ENCODE measurements around the gene GPC5. TPM values are rescaled to one million over a fixed set of nuclear protein-coding genes. Genes with fewer than 3 reads are reported as not detected.
"Not testable (repeated sequence)": the region's sequence is repeated elsewhere in the genome, so short reads cannot be mapped to it uniquely, and the experiment has no call there.

The GPC5 gene
- total RNA-seq, 1 experiment from 2014 or later, result 0.26 TPM

DNA sequence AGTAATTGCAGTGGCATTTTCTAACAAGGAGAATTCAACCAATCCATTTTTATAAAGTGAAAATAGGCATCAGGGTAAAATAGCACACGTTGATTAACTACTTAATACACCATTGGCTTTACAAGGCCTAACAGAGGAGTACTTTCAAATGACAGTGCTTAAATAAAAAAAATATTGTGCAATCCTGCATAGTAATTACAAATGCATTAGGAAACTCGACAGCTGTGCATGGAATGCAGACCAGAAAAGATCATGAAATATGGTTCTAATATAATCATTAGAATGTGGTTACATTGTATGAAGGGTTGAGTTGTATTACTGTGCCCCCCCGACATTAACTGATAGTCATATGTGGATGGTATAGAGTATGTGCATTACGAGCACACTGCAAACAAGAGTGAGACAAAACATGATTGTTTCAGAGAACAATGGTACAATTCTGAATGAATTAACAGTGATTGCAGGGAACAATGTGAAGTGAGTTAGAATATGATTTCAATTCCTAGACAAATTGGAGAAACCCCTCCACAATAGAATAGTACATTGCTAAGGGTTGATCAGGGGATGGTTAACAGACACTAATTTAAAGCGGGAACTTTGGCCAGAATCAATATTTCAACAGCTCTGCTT lies 270.6 kb downstream of the GPC5 start:
- POLR2A ChIA-PET, result no interaction called here
- ATAC-seq (no peak), DNase-seq (ENCODE audit: low read depth, low spot score) (no peak)
- CTCF ChIA-PET, result no interaction called here
- Histone ChIP-seq H3K4me1 (ENCODE audit: control insufficient read depth, insufficient read depth, low read length) (no peaks in the 10 kb centered on the region), H3K27me3 (ENCODE audit: control insufficient read depth, insufficient read depth, low read length) (no peaks in the 10 kb centered on the region), H3K9me3 (ENCODE audit: control insufficient read depth, insufficient read depth, low read depth, low read length) (no peaks in the 10 kb centered on the region), H3K4me3 (ENCODE audit: low read depth in 2 of 2, low read length in 2 of 2) (no peak overlapping the region), H3K36me3 (ENCODE audit: control insufficient read depth, insufficient read depth, low read length) (no peaks in the 10 kb centered on the region), H3K27ac (ENCODE audit: low read length) (no peak overlapping the region)
- TF ChIP-seq, protein P1, sequence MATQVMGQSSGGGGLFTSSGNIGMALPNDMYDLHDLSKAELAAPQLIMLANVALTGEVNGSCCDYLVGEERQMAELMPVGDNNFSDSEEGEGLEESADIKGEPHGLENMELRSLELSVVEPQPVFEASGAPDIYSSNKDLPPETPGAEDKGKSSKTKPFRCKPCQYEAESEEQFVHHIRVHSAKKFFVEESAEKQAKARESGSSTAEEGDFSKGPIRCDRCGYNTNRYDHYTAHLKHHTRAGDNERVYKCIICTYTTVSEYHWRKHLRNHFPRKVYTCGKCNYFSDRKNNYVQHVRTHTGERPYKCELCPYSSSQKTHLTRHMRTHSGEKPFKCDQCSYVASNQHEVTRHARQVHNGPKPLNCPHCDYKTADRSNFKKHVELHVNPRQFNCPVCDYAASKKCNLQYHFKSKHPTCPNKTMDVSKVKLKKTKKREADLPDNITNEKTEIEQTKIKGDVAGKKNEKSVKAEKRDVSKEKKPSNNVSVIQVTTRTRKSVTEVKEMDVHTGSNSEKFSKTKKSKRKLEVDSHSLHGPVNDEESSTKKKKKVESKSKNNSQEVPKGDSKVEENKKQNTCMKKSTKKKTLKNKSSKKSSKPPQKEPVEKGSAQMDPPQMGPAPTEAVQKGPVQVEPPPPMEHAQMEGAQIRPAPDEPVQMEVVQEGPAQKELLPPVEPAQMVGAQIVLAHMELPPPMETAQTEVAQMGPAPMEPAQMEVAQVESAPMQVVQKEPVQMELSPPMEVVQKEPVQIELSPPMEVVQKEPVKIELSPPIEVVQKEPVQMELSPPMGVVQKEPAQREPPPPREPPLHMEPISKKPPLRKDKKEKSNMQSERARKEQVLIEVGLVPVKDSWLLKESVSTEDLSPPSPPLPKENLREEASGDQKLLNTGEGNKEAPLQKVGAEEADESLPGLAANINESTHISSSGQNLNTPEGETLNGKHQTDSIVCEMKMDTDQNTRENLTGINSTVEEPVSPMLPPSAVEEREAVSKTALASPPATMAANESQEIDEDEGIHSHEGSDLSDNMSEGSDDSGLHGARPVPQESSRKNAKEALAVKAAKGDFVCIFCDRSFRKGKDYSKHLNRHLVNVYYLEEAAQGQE (IDR thresholded peaks at IDR 0.05; ENCODE audit: insufficient read depth in 1 of 2, low read depth in 2 of 2, low read length in 1 of 2), result no peak
- TF ChIP-seq, protein P2, sequence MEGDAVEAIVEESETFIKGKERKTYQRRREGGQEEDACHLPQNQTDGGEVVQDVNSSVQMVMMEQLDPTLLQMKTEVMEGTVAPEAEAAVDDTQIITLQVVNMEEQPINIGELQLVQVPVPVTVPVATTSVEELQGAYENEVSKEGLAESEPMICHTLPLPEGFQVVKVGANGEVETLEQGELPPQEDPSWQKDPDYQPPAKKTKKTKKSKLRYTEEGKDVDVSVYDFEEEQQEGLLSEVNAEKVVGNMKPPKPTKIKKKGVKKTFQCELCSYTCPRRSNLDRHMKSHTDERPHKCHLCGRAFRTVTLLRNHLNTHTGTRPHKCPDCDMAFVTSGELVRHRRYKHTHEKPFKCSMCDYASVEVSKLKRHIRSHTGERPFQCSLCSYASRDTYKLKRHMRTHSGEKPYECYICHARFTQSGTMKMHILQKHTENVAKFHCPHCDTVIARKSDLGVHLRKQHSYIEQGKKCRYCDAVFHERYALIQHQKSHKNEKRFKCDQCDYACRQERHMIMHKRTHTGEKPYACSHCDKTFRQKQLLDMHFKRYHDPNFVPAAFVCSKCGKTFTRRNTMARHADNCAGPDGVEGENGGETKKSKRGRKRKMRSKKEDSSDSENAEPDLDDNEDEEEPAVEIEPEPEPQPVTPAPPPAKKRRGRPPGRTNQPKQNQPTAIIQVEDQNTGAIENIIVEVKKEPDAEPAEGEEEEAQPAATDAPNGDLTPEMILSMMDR (IDR thresholded peaks at IDR 0.05), result no peak
- no peak for TF ChIP-seq TCF7L2 (IDR thresholded peaks at IDR 0.05; ENCODE audit: low read depth, low read length)
- TF ChIP-seq POLR2AphosphoS5 (IDR thresholded peaks at IDR 0.05; ENCODE audit: low read depth, low read length), result no peak
- no peak for TF ChIP-seq SIN3A (IDR thresholded peaks at IDR 0.05; ENCODE audit: borderline replicate concordance, insufficient read depth, low read depth, low read length)
- intact Hi-C loops (cut with micrococcal nuclease; ENCODE audit: unreplicated experiment), result no loop called here
- no TSS peak for BruUV-seq (replicated peaks)
- in situ Hi-C loops (cut with HindIII; ENCODE audit: low pct_unique_long_range_greater_than_20kb, low sequenced_read_pairs), result no loop called here

DNA sequence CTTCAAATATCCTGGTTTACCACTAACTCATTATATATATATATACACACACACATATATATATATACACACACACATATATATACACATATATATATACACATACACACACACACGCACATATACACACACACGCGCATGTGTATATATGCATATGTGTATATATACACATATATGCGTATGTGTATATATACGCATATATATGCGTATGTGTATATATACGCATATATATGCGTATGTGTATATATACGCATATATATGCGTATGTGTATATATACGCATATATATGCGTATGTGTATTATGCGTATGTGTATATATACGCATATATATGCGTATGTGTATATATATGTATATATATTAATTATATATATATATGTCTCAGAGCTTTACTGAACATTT lies 275.9 kb downstream of the GPC5 start:
- BruUV-seq (replicated peaks); H3K36me3 ChIP-seq (ENCODE audit: control insufficient read depth, insufficient read depth, low read length); CTCF ChIA-PET; POLR2A ChIA-PET; H3K27me3 ChIP-seq (ENCODE audit: control insufficient read depth, insufficient read depth, low read length); H3K4me1 ChIP-seq (ENCODE audit: control insufficient read depth, insufficient read depth, low read length); intact Hi-C loops (cut with micrococcal nuclease; ENCODE audit: unreplicated experiment); ATAC-seq; in situ Hi-C loops (cut with HindIII; ENCODE audit: low pct_unique_long_range_greater_than_20kb, low sequenced_read_pairs); H3K9me3 ChIP-seq (ENCODE audit: control insufficient read depth, insufficient read depth, low read depth, low read length); DNase-seq (ENCODE audit: low read depth, low spot score); H3K27ac ChIP-seq (ENCODE audit: low read length); H3K4me3 ChIP-seq (ENCODE audit: low read depth in 2 of 2, low read length in 2 of 2): not testable (repeated sequence)

DNA sequence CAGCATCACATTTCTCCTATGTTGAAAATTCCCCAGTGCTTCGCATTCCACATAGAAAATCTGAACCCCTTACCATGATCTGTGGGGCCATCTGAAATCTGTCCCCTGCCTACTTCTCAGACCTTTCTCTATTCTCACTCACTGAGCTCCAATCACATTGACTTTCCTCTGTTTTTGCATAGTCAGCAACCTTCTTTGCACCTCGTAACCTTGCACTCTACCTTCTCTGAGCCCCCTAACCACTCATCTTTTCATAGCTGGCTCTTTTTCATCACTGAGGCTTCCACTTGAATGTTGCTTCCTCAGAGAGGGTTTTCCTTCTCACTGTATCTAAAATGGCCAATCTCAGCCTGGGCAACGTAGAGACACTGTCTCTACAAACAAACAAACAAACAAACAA lies 286.3 kb downstream of the GPC5 start:
- intact Hi-C loops (cut with micrococcal nuclease; ENCODE audit: unreplicated experiment), result no loop called here
- ChIA-PET POLR2A (no interaction called here), CTCF (no interaction called here)
- ATAC-seq (no peak), DNase-seq (ENCODE audit: low read depth, low spot score) (no peak)
- Histone ChIP-seq H3K27me3 (ENCODE audit: control insufficient read depth, insufficient read depth, low read length) (no peaks in the 10 kb centered on the region), H3K4me1 (ENCODE audit: control insufficient read depth, insufficient read depth, low read length) (no peaks in the 10 kb centered on the region), H3K27ac (ENCODE audit: low read length) (no peak overlapping the region), H3K36me3 (ENCODE audit: control insufficient read depth, insufficient read depth, low read length) (no peaks in the 10 kb centered on the region), H3K9me3 (ENCODE audit: control insufficient read depth, insufficient read depth, low read depth, low read length) (no peaks in the 10 kb centered on the region), H3K4me3 (ENCODE audit: low read depth in 2 of 2, low read length in 2 of 2) (no peak overlapping the region)
- no TSS peak for BruUV-seq (replicated peaks)
- in situ Hi-C loops (cut with HindIII; ENCODE audit: low pct_unique_long_range_greater_than_20kb, low sequenced_read_pairs), result no loop called here
- TF ChIP-seq, protein P1 (IDR thresholded peaks at IDR 0.05; ENCODE audit: insufficient read depth in 1 of 2, low read depth in 2 of 2, low read length in 1 of 2), result no peak
- TF ChIP-seq, protein P2 (IDR thresholded peaks at IDR 0.05), result no peak
- TF ChIP-seq POLR2AphosphoS5 (IDR thresholded peaks at IDR 0.05; ENCODE audit: low read depth, low read length) (no peak), TCF7L2 (IDR thresholded peaks at IDR 0.05; ENCODE audit: low read depth, low read length) (no peak), SIN3A (IDR thresholded peaks at IDR 0.05; ENCODE audit: borderline replicate concordance, insufficient read depth, low read depth, low read length) (no peak)
